HG02610 (cell line): ENCODE measurements around the gene KLB.
"Not testable (repeated sequence)": the region's sequence is repeated elsewhere in the genome, so short reads cannot be mapped to it uniquely, and the experiment has no call there.

ENCODE experiments used
- ATAC-seq: cut with Tn5 transposase; IDR thresholded peaks from one replicate; pipeline ENCODE4 v1.9.1; 2021; ENCODE audit warnings: mild to moderate bottlenecking, moderate library complexity; ENCODE audit not compliant: unreplicated experiment

The KLB gene

GRCh38 chr4:39425297-39425696 is 18.6 kb downstream of the KLB start:
- not testable (repeated sequence) for ATAC-seq

- no peak for ATAC-seq
Observed at GRCh38 chr4:39426728-39427127, 20.0 kb downstream of the KLB start.

- ATAC-seq: no peak
Observed at GRCh38 chr4:39427520-39428114, 20.9 kb downstream of the KLB start.

- no peak for ATAC-seq
Observed at GRCh38 chr4:39429476-39430334, 23.0 kb downstream of the KLB start.

GRCh38 chr4:39433878-39434492 is 27.3 kb downstream of the KLB start:
- no peak for ATAC-seq

GRCh38 chr4:39435659-39436563 is 29.2 kb downstream of the KLB start:
- no peak for ATAC-seq

- ATAC-seq: no peak
Observed at GRCh38 chr4:39441593-39441992, 34.9 kb downstream of the KLB start.

- ATAC-seq: no peak
Observed at GRCh38 chr4:39442998-39443397, 36.3 kb downstream of the KLB start.

- ATAC-seq: no peak
Observed at GRCh38 chr4:39446483-39446841, 39.7 kb downstream of the KLB start.

- ATAC-seq: peak; percentile 86
Observed at GRCh38 chr4:39446842-39447573, 40.3 kb downstream of the KLB start.

GRCh38 chr4:39450618-39451017 is 43.9 kb downstream of the KLB start:
- no peak for ATAC-seq

- ATAC-seq: no peak
Observed at GRCh38 chr4:39451423-39452023, 44.8 kb downstream of the KLB start.

GRCh38 chr4:39452153-39452859 is 45.6 kb downstream of the KLB start:
- ATAC-seq: no peak

- no peak for ATAC-seq
Observed at GRCh38 chr4:39452860-39453587, 46.3 kb downstream of the KLB start.

- ATAC-seq: no peak
Observed at GRCh38 chr4:39453738-39454137, 47.0 kb downstream of the KLB start.

GRCh38 chr4:39455486-39455885 is 48.8 kb downstream of the KLB start:
- no peak for ATAC-seq

- ATAC-seq: no peak
Observed at GRCh38 chr4:39456946-39457763, 50.4 kb downstream of the KLB start.

GRCh38 chr4:39458161-39458504 is 51.4 kb downstream of the KLB start:
- ATAC-seq: not testable (repeated sequence)
